GM13977 (cell line): ENCODE results near the gene ACTRT2.

Experiments
- DNase-seq: peaks from one replicate; pipeline ENCODE4 v3.0.0; 2012; ENCODE audit warnings: low spot score
- CTCF ChIP-seq: IDR thresholded peaks from 2 replicates; pipeline ENCODE4 v1.5.1; 2012; ENCODE audit warnings: mild to moderate bottlenecking, control low read depth; ENCODE audit not compliant: insufficient read depth; ENCODE audit errors: extremely low read depth, missing control alignments
- in situ Hi-C: fragments of 300-500 bp; cut with MboI; formaldehyde crosslinking; loops from one replicate; pipeline ENCODE4 v1.12.0; 2022; ENCODE audit warnings: low sequenced_read_pairs, low pct_unique_long_range_greater_than_20kb, mixed read lengths, inconsistent platforms; ENCODE audit not compliant: unreplicated experiment

Gene ACTRT2

GRCh38 chr1:3002349-3003038, 18.8 kb upstream of the ACTRT2 start:
- in situ Hi-C loops = no loop called here
- DNase-seq = no peak
- no peak for TF ChIP-seq CTCF

DNA sequence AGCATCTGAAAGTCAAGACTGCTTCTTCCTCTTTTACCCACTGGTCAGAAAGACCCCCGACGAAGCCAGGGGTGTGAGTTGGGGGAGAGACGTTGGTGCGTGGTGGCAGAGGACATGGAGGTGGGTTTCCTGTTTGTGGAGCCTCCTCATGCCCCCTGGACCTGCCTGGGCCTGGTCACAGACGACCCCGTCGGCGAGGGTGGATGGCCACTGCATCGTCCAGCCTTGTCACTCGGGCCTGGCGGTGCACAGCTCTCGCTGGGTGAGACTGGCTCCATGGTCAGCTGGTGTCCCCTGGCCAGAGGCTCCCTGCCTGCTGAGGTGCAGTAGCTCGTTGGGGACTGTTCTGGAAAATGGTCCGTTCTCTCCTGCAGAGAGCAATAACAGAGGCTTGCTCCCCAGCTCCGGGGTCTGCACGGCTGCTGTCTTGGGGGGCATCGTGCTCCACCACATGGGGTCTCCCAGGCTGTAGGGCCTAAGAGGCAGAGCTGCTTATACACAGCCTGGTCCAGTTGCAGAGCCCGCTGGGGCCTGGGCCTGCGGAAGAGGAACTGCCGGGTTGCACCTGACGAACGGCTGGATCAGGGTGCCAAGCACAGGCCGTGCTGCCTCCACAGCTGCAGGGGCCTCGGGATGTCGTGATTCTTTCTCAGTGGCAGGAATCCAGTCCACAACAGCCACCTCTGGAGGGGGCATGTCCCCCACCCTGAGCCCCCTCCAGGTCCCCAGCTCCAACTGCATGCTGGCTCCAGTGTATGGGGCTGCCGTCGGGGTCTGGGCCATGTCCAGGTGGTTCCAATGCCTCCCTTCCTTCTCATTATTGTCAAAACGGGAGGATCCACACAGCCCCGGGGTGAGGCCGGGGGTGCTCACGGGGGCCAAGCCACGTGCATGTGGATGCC, 18.0 kb upstream of the ACTRT2 start:
- TF ChIP-seq CTCF = no peak
- in situ Hi-C loops = no loop called here
- DNase-seq = no peak

GRCh38 chr1:3003941-3004270, 17.4 kb upstream of the ACTRT2 start:
- DNase-seq = no peak
- TF ChIP-seq CTCF = no peak
- in situ Hi-C loops = no loop called here

- in situ Hi-C loops = no loop called here
- no peak for TF ChIP-seq CTCF
- DNase-seq = no peak
Observed at GRCh38 chr1:3004285-3005205, 16.7 kb upstream of the ACTRT2 start.

GRCh38 chr1:3005771-3006170, 15.5 kb upstream of the ACTRT2 start:
- in situ Hi-C loops = no loop called here
- no peak for DNase-seq
- TF ChIP-seq CTCF = no peak
